Camera-type eye (tissue), 1 donor: Measurements from ENCODE around the gene KIF21B. TPM values are rescaled to one million over a fixed set of nuclear protein-coding genes. Genes with fewer than 3 reads are reported as not detected.

Experiments
- total RNA-seq: library from RNA; depleted of rRNA; stranded (reverse); fragments of >200 nt; gene quantifications from one replicate; pipeline ENCODE4 v1.2.3, GENCODE V29; 2014

The KIF21B gene, protein sequence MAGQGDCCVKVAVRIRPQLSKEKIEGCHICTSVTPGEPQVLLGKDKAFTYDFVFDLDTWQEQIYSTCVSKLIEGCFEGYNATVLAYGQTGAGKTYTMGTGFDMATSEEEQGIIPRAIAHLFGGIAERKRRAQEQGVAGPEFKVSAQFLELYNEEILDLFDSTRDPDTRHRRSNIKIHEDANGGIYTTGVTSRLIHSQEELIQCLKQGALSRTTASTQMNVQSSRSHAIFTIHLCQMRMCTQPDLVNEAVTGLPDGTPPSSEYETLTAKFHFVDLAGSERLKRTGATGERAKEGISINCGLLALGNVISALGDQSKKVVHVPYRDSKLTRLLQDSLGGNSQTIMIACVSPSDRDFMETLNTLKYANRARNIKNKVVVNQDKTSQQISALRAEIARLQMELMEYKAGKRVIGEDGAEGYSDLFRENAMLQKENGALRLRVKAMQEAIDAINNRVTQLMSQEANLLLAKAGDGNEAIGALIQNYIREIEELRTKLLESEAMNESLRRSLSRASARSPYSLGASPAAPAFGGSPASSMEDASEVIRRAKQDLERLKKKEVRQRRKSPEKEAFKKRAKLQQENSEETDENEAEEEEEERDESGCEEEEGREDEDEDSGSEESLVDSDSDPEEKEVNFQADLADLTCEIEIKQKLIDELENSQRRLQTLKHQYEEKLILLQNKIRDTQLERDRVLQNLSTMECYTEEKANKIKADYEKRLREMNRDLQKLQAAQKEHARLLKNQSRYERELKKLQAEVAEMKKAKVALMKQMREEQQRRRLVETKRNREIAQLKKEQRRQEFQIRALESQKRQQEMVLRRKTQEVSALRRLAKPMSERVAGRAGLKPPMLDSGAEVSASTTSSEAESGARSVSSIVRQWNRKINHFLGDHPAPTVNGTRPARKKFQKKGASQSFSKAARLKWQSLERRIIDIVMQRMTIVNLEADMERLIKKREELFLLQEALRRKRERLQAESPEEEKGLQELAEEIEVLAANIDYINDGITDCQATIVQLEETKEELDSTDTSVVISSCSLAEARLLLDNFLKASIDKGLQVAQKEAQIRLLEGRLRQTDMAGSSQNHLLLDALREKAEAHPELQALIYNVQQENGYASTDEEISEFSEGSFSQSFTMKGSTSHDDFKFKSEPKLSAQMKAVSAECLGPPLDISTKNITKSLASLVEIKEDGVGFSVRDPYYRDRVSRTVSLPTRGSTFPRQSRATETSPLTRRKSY (N-terminal part only)
- total RNA-seq = 76.3 TPM

DNA sequence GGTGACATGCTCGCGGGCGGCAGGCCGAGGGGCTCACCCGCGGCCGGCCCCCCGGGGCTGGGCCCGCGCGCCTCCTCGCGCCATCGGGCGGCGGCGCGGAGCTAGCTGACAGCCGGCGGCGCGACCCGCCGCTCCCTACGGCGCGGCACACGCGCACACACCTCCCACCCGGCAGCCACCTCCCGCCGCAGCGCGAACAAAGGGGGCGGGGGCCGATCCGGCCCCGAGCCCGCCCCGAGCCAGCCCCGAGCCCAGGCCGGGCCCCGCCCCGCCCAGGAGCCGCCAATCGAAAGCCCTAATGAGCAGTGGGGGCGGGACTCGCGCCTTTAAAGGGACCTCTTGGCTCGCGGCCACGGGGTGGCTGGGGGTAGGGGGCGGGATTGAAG lies at the start of gene KIF21B:
KIF21B (minus strand) TSS at position 198 of the 386 bp plus-strand sequence. CDS start 331 bp downstream, outside the sequence.

Other genes starting within 250 kb of the KIF21B start
- gene GPR25, start 150.7 kb downstream of the KIF21B start, total RNA-seq = not detected
- 6.2 TPM for gene INAVA, start 128.8 kb downstream of the KIF21B start, total RNA-seq
- 5.9 TPM for gene CACNA1S, start 88.7 kb upstream of the KIF21B start, total RNA-seq
- not detected for gene ASCL5, start 103.5 kb upstream of the KIF21B start, total RNA-seq
- 89.7 TPM for gene TMEM9, start 130.8 kb upstream of the KIF21B start, total RNA-seq
- gene IGFN1, start 167.1 kb upstream of the KIF21B start, total RNA-seq = 1.2 TPM